Esophagus (tissue), 2 donors: ENCODE measurements around the gene TNFSF12. TPM values are rescaled to one million over a fixed set of nuclear protein-coding genes. Genes with fewer than 3 reads are reported as not detected.
A peak's percentile ranks its signal among the peaks of the same experiment; 100 is the strongest.

Experiments used
- H3K27ac ChIP-seq, 2 donors: one replicate each; pipeline ENCODE4 v1.5.1; 2013; ENCODE audit warnings: low read depth in 2 of 2, mild to moderate bottlenecking in 2 of 2, inconsistent platforms in 1 of 2, low read length in 1 of 2, moderate library complexity in 1 of 2
- H3K27me3 ChIP-seq, 2 donors: one replicate each; pipeline ENCODE4 v1.6.1; 2013; ENCODE audit warnings: low read length in 2 of 2, control low read depth in 1 of 2, mild to moderate bottlenecking in 1 of 2; ENCODE audit not compliant: insufficient read depth in 2 of 2, control insufficient read depth in 1 of 2
- H3K36me3 ChIP-seq, 2 donors: one replicate each; pipeline ENCODE4 v1.6.1; 2013; ENCODE audit warnings: low read length in 1 of 2; ENCODE audit not compliant: control insufficient read depth in 2 of 2, insufficient read depth in 2 of 2
- H3K4me1 ChIP-seq, 2 donors: one replicate each; pipeline ENCODE4 v1.6.1; 2013; ENCODE audit warnings: low read length in 1 of 2; ENCODE audit not compliant: control insufficient read depth in 2 of 2, insufficient read depth in 2 of 2
- H3K4me3 ChIP-seq, 2 donors: one replicate each; pipeline ENCODE4 v1.5.1; 2013; ENCODE audit warnings: low read length in 2 of 2, mild to moderate bottlenecking in 2 of 2, low read depth in 1 of 2, moderate library complexity in 1 of 2
- H3K9me3 ChIP-seq, 2 donors: one replicate each; pipeline ENCODE4 v1.6.1; 2013; ENCODE audit warnings: mild to moderate bottlenecking in 2 of 2, low read depth in 1 of 2, low read length in 1 of 2, moderate library complexity in 1 of 2; ENCODE audit not compliant: control insufficient read depth in 2 of 2, insufficient read depth in 1 of 2
- WGBS, 2 donors: extraction: QIAGEN DNeasy Blood & Tissue Kit; methylation state at CpG; one replicate each; pipeline ENCODE4 v1.1.7; 2013; 5-methylcytosine and 5-hydroxymethylcytosine counted together
- polyA plus RNA-seq, 2 donors: library from polyadenylated mRNA; stranded (reverse); fragments of 200-250 nt; gene quantifications; one replicate each; pipeline ENCODE4 v1.2.3, GENCODE V29; 2013
- donor health status: healthy with polysubstance abuse.
- donor health status: Bipolar disorder and iron deficiency.

TNFSF12 gene
- polyA plus RNA-seq, 2 donors: 8.0 to 13.0 TPM

- H3K27ac ChIP-seq: peak overlapping the region; percentile 88 to 94
- H3K4me3 ChIP-seq: peak overlapping the region; percentile 72 to 76
- H3K27me3 ChIP-seq: no peaks in the 10 kb centered on the region
- H3K4me1 ChIP-seq: peaks cover 8 to 24% of the 10 kb centered on the region in 2 donors
- WGBS, 2 donors: 0 to 1% methylated on average over 21 to 28 of the region's 28 CpGs
- H3K36me3 ChIP-seq: peaks cover 6 to 20% of the 10 kb centered on the region in 2 donors
- no peaks in the 10 kb centered on the region for H3K9me3 ChIP-seq
These were observed 13.3 kb downstream of the TNFSF12 start for GRCh38 chr17:7562208-7562605.

- H3K27me3 ChIP-seq: no peaks in the 10 kb centered on the region
- H3K36me3 ChIP-seq: peaks cover 6 to 20% of the 10 kb centered on the region in 2 donors
- WGBS, 2 donors: 87 to 88% methylated on average over 29 to 30 of the region's 30 CpGs
- H3K9me3 ChIP-seq: no peaks in the 10 kb centered on the region
- no peak overlapping the region for H3K4me3 ChIP-seq
- H3K27ac ChIP-seq: no peak overlapping the region
- H3K4me1 ChIP-seq: peaks cover 7 to 16% of the 10 kb centered on the region in 2 donors
These were observed 14.4 kb downstream of the TNFSF12 start for GRCh38 chr17:7563115-7563869.

GRCh38 chr17:7569571-7569970, 20.7 kb downstream of the TNFSF12 start:
- Histone ChIP-seq H3K4me3 (no peak overlapping the region), H3K9me3 (no peaks in the 10 kb centered on the region), H3K36me3 (peaks cover 13 to 25% of the 10 kb centered on the region in 2 donors), H3K27me3 (no peaks in the 10 kb centered on the region), H3K27ac (no peak overlapping the region), H3K4me1 (peaks cover 0 to 2% of the 10 kb centered on the region in 2 donors)
- WGBS, 2 donors: 82 to 87% methylated on average over 5 of the region's 5 CpGs

- Histone ChIP-seq H3K4me1 (peaks cover 0 to 3% of the 10 kb centered on the region in 2 donors), H3K27me3 (no peaks in the 10 kb centered on the region), H3K9me3 (no peaks in the 10 kb centered on the region), H3K27ac (no peak overlapping the region), H3K4me3 (no peak overlapping the region), H3K36me3 (peaks cover 11 to 23% of the 10 kb centered on the region in 2 donors)
- WGBS, 2 donors: 92 to 94% methylated on average over 10 of the region's 10 CpGs
These were observed 21.5 kb downstream of the TNFSF12 start for GRCh38 chr17:7570351-7570750.

- H3K9me3 ChIP-seq: no peaks in the 10 kb centered on the region
- peaks cover 21 to 35% of the 10 kb centered on the region in 2 donors for H3K36me3 ChIP-seq
These were observed 23.4 kb downstream of the TNFSF12 start for GRCh38 chr17:7572338-7572587.

GRCh38 chr17:7572588-7573323, 23.9 kb downstream of the TNFSF12 start:
- Histone ChIP-seq H3K4me1 (peaks cover 0 to 7% of the 10 kb centered on the region in 2 donors), H3K27ac (peak overlapping the region; percentile 97 to 98), H3K27me3 (no peaks in the 10 kb centered on the region), H3K9me3 (no peaks in the 10 kb centered on the region), H3K36me3 (peaks cover 22 to 40% of the 10 kb centered on the region in 2 donors), H3K4me3 (peak overlapping the region; percentile 97 to 99)
- WGBS, 2 donors: 0 to 1% methylated on average over 72 to 73 of the region's 73 CpGs

More at GRCh38 chr17:7572338-7572587, 23.4 kb downstream of the TNFSF12 start:
- H3K27me3 ChIP-seq: no peaks in the 10 kb centered on the region
- peak overlapping the region; percentile 40 to 47 for H3K4me3 ChIP-seq
- peaks cover 0 to 7% of the 10 kb centered on the region in 2 donors for H3K4me1 ChIP-seq
- 0 to 1% methylated on average over 11 of the region's 11 CpGs for WGBS, 2 donors
- H3K27ac ChIP-seq: peak overlapping the region; percentile 61 to 88

GRCh38 chr17:7573324-7574080, 24.6 kb downstream of the TNFSF12 start:
- H3K36me3 ChIP-seq: peaks cover 26 to 44% of the 10 kb centered on the region in 2 donors
- no peaks in the 10 kb centered on the region for H3K9me3 ChIP-seq
- H3K4me3 ChIP-seq: peak overlapping the region; percentile 97 to 99
- H3K27ac ChIP-seq: peak overlapping the region; percentile 97 to 98
- H3K4me1 ChIP-seq: peaks cover 0 to 7% of the 10 kb centered on the region in 2 donors
- no peaks in the 10 kb centered on the region for H3K27me3 ChIP-seq
- WGBS, 2 donors: 0% methylated on average over 43 to 71 of the region's 71 CpGs

- peaks cover 24 to 49% of the 10 kb centered on the region in 2 donors for H3K36me3 ChIP-seq
- peak overlapping the region; percentile 97 to 98 for H3K27ac ChIP-seq
- peaks cover 0 to 11% of the 10 kb centered on the region in 2 donors for H3K4me1 ChIP-seq
- peak overlapping the region; percentile 97 to 99 for H3K4me3 ChIP-seq
- 12 to 14% methylated on average over 15 of the region's 15 CpGs for WGBS, 2 donors
- H3K9me3 ChIP-seq: no peaks in the 10 kb centered on the region
- no peaks in the 10 kb centered on the region for H3K27me3 ChIP-seq
These were observed 25.5 kb downstream of the TNFSF12 start for GRCh38 chr17:7574176-7574953.

GRCh38 chr17:7575481-7575883, 26.6 kb downstream of the TNFSF12 start:
- WGBS, 2 donors: 48 to 63% methylated on average over 1 of the region's 1 CpG
- peak overlapping the region in 1 of 2 donors; percentile 20 for H3K4me3 ChIP-seq
- H3K36me3 ChIP-seq: peaks cover 24 to 44% of the 10 kb centered on the region in 2 donors
- no peaks in the 10 kb centered on the region for H3K9me3 ChIP-seq
- peak overlapping the region; percentile 65 to 98 for H3K27ac ChIP-seq
- no peaks in the 10 kb centered on the region for H3K27me3 ChIP-seq
- H3K4me1 ChIP-seq: peaks cover 0 to 18% of the 10 kb centered on the region in 2 donors
